Ectodermal cell (in vitro differentiated cells): ENCODE data around the gene PLPPR5.

Source experiments
- H3K27ac ChIP-seq: 2 replicates; pipeline ENCODE4 v1.7.0; 2013; ENCODE audit warnings: mild to moderate bottlenecking, low read depth, low read length; ENCODE audit not compliant: insufficient read depth, poor library complexity, severe bottlenecking
- H3K27me3 ChIP-seq: 2 replicates; pipeline ENCODE4 v1.7.0; 2013; ENCODE audit warnings: mild to moderate bottlenecking, low read length; ENCODE audit not compliant: insufficient read depth, control insufficient read depth, poor library complexity, severe bottlenecking
- H3K36me3 ChIP-seq: one replicate; pipeline ENCODE4 v1.7.0; 2013; ENCODE audit warnings: low read length; ENCODE audit not compliant: control insufficient read depth, insufficient read depth
- H3K4me1 ChIP-seq: one replicate; pipeline ENCODE4 v1.7.0; 2013; ENCODE audit warnings: low read length; ENCODE audit not compliant: control insufficient read depth, insufficient read depth
- H3K4me3 ChIP-seq: 2 replicates; pipeline ENCODE4 v1.7.0; 2013; ENCODE audit warnings: low read depth, low read length, control low read depth; ENCODE audit not compliant: insufficient read depth
- H3K9me3 ChIP-seq: 2 replicates; pipeline ENCODE4 v1.7.0; 2013; ENCODE audit warnings: mild to moderate bottlenecking, low read length, moderate library complexity; ENCODE audit not compliant: control insufficient read depth
- whole genome bisulfite sequencing, 2 experiments: methylation state at CpG; one replicate each; pipeline ENCODE4 v1.1.7; 2013; ENCODE audit warnings: missing lambda C conversion rate in 2 of 2; 5-methylcytosine and 5-hydroxymethylcytosine counted together

Gene PLPPR5

GRCh38 chr1:98969798-98970490 is 34.7 kb downstream of the PLPPR5 start:
- H3K4me3 ChIP-seq, result no peak overlapping the region
- no peak overlapping the region for H3K27ac ChIP-seq
- no peaks in the 10 kb centered on the region for H3K27me3 ChIP-seq
- H3K36me3 ChIP-seq, result no peaks in the 10 kb centered on the region
- 88 to 91% methylated on average over 1 of the region's 1 CpG for WGBS, 2 experiments
- no peaks in the 10 kb centered on the region for H3K9me3 ChIP-seq
- no peaks in the 10 kb centered on the region for H3K4me1 ChIP-seq

- Histone ChIP-seq H3K27me3 (no peaks in the 10 kb centered on the region), H3K36me3 (no peaks in the 10 kb centered on the region), H3K4me3 (no peak overlapping the region), H3K4me1 (no peaks in the 10 kb centered on the region), H3K27ac (no peak overlapping the region), H3K9me3 (no peaks in the 10 kb centered on the region)
- 92% methylated on average over 1 of the region's 1 CpG for WGBS, 2 experiments
Measured at GRCh38 chr1:98967122-98967521, 37.5 kb downstream of the PLPPR5 start.

- no peaks in the 10 kb centered on the region for H3K27me3 ChIP-seq
- no peaks in the 10 kb centered on the region for H3K4me1 ChIP-seq
- no peak overlapping the region for H3K27ac ChIP-seq
- H3K9me3 ChIP-seq, result no peaks in the 10 kb centered on the region
- 87 to 97% methylated on average over 3 of the region's 3 CpGs for WGBS, 2 experiments
- no peaks in the 10 kb centered on the region for H3K36me3 ChIP-seq
- H3K4me3 ChIP-seq, result no peak overlapping the region
Measured at GRCh38 chr1:98965394-98965793, 39.3 kb downstream of the PLPPR5 start.

GRCh38 chr1:98964198-98964597 is 40.5 kb downstream of the PLPPR5 start:
- H3K4me1 ChIP-seq, result no peaks in the 10 kb centered on the region
- H3K27me3 ChIP-seq, result no peaks in the 10 kb centered on the region
- WGBS, 2 experiments, result 10 to 25% methylated on average over 4 of the region's 4 CpGs

GRCh38 chr1:98963064-98963758 is 41.5 kb downstream of the PLPPR5 start:
- Histone ChIP-seq H3K27ac (no peak overlapping the region), H3K36me3 (no peaks in the 10 kb centered on the region), H3K4me1 (no peaks in the 10 kb centered on the region), H3K9me3 (no peaks in the 10 kb centered on the region), H3K27me3 (no peaks in the 10 kb centered on the region), H3K4me3 (no peak overlapping the region)
- 93% methylated on average over 2 to 3 of the region's 3 CpGs for WGBS, 2 experiments

More at GRCh38 chr1:98964198-98964597, 40.5 kb downstream of the PLPPR5 start:
- Histone ChIP-seq H3K36me3 (no peaks in the 10 kb centered on the region), H3K9me3 (no peaks in the 10 kb centered on the region), H3K27ac (no peak overlapping the region), H3K4me3 (no peak overlapping the region)

- H3K9me3 ChIP-seq, result no peaks in the 10 kb centered on the region
- H3K4me1 ChIP-seq, result no peaks in the 10 kb centered on the region
- no peaks in the 10 kb centered on the region for H3K36me3 ChIP-seq
- no peaks in the 10 kb centered on the region for H3K27me3 ChIP-seq
- H3K27ac ChIP-seq, result no peak overlapping the region
- H3K4me3 ChIP-seq, result no peak overlapping the region
Measured at GRCh38 chr1:98962156-98962555, 42.5 kb downstream of the PLPPR5 start.

GRCh38 chr1:98949621-98950020 is 55.0 kb downstream of the PLPPR5 start:
- H3K36me3 ChIP-seq, result no peaks in the 10 kb centered on the region
- H3K4me1 ChIP-seq, result peaks cover 4% of the 10 kb centered on the region
- no peaks in the 10 kb centered on the region for H3K9me3 ChIP-seq
- no peak overlapping the region for H3K27ac ChIP-seq
- no peaks in the 10 kb centered on the region for H3K27me3 ChIP-seq
- H3K4me3 ChIP-seq, result no peak overlapping the region

- H3K4me3 ChIP-seq, result no peak overlapping the region
Measured at GRCh38 chr1:98949166-98949565, 55.5 kb downstream of the PLPPR5 start.

GRCh38 chr1:98947071-98947470 is 57.6 kb downstream of the PLPPR5 start:
- Histone ChIP-seq H3K36me3 (no peaks in the 10 kb centered on the region), H3K27me3 (no peaks in the 10 kb centered on the region), H3K9me3 (no peaks in the 10 kb centered on the region), H3K4me1 (peaks cover 4% of the 10 kb centered on the region), H3K4me3 (no peak overlapping the region), H3K27ac (no peak overlapping the region)
- 92 to 94% methylated on average over 3 of the region's 3 CpGs for WGBS, 2 experiments

More at GRCh38 chr1:98949166-98949565, 55.5 kb downstream of the PLPPR5 start:
- no peaks in the 10 kb centered on the region for H3K36me3 ChIP-seq
- no peaks in the 10 kb centered on the region for H3K9me3 ChIP-seq
- H3K27ac ChIP-seq, result no peak overlapping the region
- H3K4me1 ChIP-seq, result peaks cover 4% of the 10 kb centered on the region
- no CpG with 5 or more reads among the region's 2 CpGs for WGBS, 2 experiments
- H3K27me3 ChIP-seq, result no peaks in the 10 kb centered on the region

GRCh38 chr1:98940722-98941079 is 64.0 kb downstream of the PLPPR5 start:
- Histone ChIP-seq H3K4me3 (no peak overlapping the region), H3K27me3 (no peaks in the 10 kb centered on the region), H3K9me3 (no peaks in the 10 kb centered on the region), H3K4me1 (no peaks in the 10 kb centered on the region), H3K36me3 (no peaks in the 10 kb centered on the region), H3K27ac (no peak overlapping the region)
- 89 to 92% methylated on average over 4 of the region's 4 CpGs for WGBS, 2 experiments
